SU-DHL-6 (cell line): ENCODE measurements around the gene QPCTL.
A peak's percentile ranks its signal among the peaks of the same experiment; 100 is the strongest.

ENCODE experiments used
- H2AFZ ChIP-seq: fragments of 200-600 bp; sonication (generic); 2 replicates; pipeline ENCODE4 v1.6.1; 2014; ENCODE audit warnings: low read depth, mild to moderate bottlenecking, moderate library complexity, mixed read lengths, antibody characterized with exemption, low read length; ENCODE audit not compliant: severe bottlenecking
- H3F3A ChIP-seq: fragments of 200-600 bp; shearing (Covaris generic); 2 replicates; pipeline ENCODE4 v1.6.0; 2016; ENCODE audit warnings: antibody characterized with exemption, mild to moderate bottlenecking; ENCODE audit not compliant: insufficient read depth
- H3K27ac ChIP-seq: fragments of 200-600 bp; sonication (generic); 2 replicates; pipeline ENCODE4 v1.5.1; 2016; ENCODE audit warnings: low read depth, mild to moderate bottlenecking, low read length, moderate library complexity, mixed read lengths
- H3K27me3 ChIP-seq: fragments of 200-600 bp; sonication (generic), shearing (Covaris generic); 2 replicates; pipeline ENCODE4 v1.6.0; 2014; ENCODE audit warnings: mild to moderate bottlenecking, low read length
- H3K36me3 ChIP-seq: fragments of 200-600 bp; sonication (generic); 2 replicates; pipeline ENCODE4 v1.6.1; 2014; ENCODE audit warnings: mild to moderate bottlenecking, low read length, mixed read lengths
- H3K4me2 ChIP-seq: fragments of 300-600, 200-600 bp; shearing (Covaris generic), sonication (generic); 2 replicates; pipeline ENCODE4 v1.6.0; 2014; ENCODE audit warnings: low read length, low read depth, mild to moderate bottlenecking; ENCODE audit not compliant: poor library complexity, severe bottlenecking
- H3K4me3 ChIP-seq: fragments of 200-600 bp; sonication (generic); 2 replicates; pipeline ENCODE4 v1.5.1; 2014; ENCODE audit warnings: antibody characterized with exemption, low read length, mild to moderate bottlenecking, mixed read lengths; ENCODE audit not compliant: insufficient read depth, poor library complexity, severe bottlenecking
- H3K79me2 ChIP-seq: fragments of 200-600 bp; sonication (generic); 2 replicates; pipeline ENCODE4 v1.6.1; 2014; ENCODE audit warnings: mild to moderate bottlenecking, low read length, moderate library complexity; ENCODE audit not compliant: insufficient read depth
- H3K9ac ChIP-seq: fragments of 200-600 bp; sonication (generic); 2 replicates; pipeline ENCODE4 v1.7.0; 2014; ENCODE audit warnings: mild to moderate bottlenecking, low read length
- H3K9me2 ChIP-seq: fragments of 200-600 bp; sonication (generic); replicated peaks from 2 replicates; pipeline ENCODE4 v1.6.1; 2014; ENCODE audit warnings: low read length; ENCODE audit not compliant: insufficient read depth
- H3K9me3 ChIP-seq: fragments of 200-600 bp; sonication (generic); 2 replicates; pipeline ENCODE4 v1.6.1; 2014; ENCODE audit warnings: low read length, mixed read lengths; ENCODE audit not compliant: insufficient read depth
- H4K20me1 ChIP-seq: fragments of 200-600 bp; sonication (generic); 2 replicates; pipeline ENCODE4 v1.6.1; 2014; ENCODE audit warnings: low read depth, mild to moderate bottlenecking, antibody characterized with exemption, low read length, moderate library complexity, mixed read lengths
- CTCF ChIP-seq: fragments of 200-600 bp; sonication (generic); IDR thresholded peaks from one replicate; pipeline ENCODE4 v1.5.1; 2017; ENCODE audit warnings: antibody characterized with exemption, mild to moderate bottlenecking, low read length, moderate library complexity; ENCODE audit not compliant: insufficient read depth, poor library complexity, severe bottlenecking
- EZH2phosphoT487 ChIP-seq: fragments of 200-600 bp; sonication (generic), shearing (Covaris generic); conservative IDR thresholded peaks from 2 replicates; pipeline ENCODE4 v1.6.1; 2018; ENCODE audit warnings: mild to moderate bottlenecking, antibody characterized with exemption, low read length, moderate library complexity, mixed read lengths

QPCTL gene

GRCh38 chr19:45677351-45678230 lies 14.9 kb upstream of the QPCTL start:
- H3K27ac ChIP-seq, result no peak overlapping the region
- peak overlapping the region; percentile 50 for H3K4me2 ChIP-seq
- no peak overlapping the region for H2AFZ ChIP-seq
- TF ChIP-seq EZH2phosphoT487 (no peak), CTCF (no peak)
- no peaks in the 10 kb centered on the region for H4K20me1 ChIP-seq
- H3K4me3 ChIP-seq, result no peak overlapping the region
- peaks cover 3% of the 10 kb centered on the region; the same call in 1 of the 2 replicates for H3F3A ChIP-seq
- 0 out of 2 replicates have a peak overlapping the region, but pooled peaks have one; percentile 15 for H3K9ac ChIP-seq
- no peaks in the 10 kb centered on the region for H3K79me2 ChIP-seq
- H3K36me3 ChIP-seq, result no peaks in the 10 kb centered on the region
- H3K9me3 ChIP-seq, result no peaks in the 10 kb centered on the region
- no peaks in the 10 kb centered on the region for H3K27me3 ChIP-seq
- H3K9me2 ChIP-seq, result no peaks in the 10 kb centered on the region

GRCh38 chr19:45681391-45682015 lies 11.0 kb upstream of the QPCTL start:
- no peak for TF ChIP-seq EZH2phosphoT487
- TF ChIP-seq CTCF, result peak; percentile 93
- H3K27ac ChIP-seq, result no peak overlapping the region
- no peak overlapping the region for H3K4me3 ChIP-seq

GRCh38 chr19:45682117-45682516 lies 10.3 kb upstream of the QPCTL start:
- Histone ChIP-seq H3K9ac (peak overlapping the region; percentile 48; the same call in 1 of the 2 replicates), H3K36me3 (no peaks in the 10 kb centered on the region), H3K27ac (no peak overlapping the region), H3K79me2 (no peaks in the 10 kb centered on the region), H3K9me3 (no peaks in the 10 kb centered on the region), H2AFZ (peak overlapping the region; percentile 96), H3K27me3 (no peaks in the 10 kb centered on the region), H3F3A (peaks cover 7% of the 10 kb centered on the region; the same call in 1 of the 2 replicates), H3K9me2 (no peaks in the 10 kb centered on the region), H3K4me3 (no peak overlapping the region), H4K20me1 (no peaks in the 10 kb centered on the region), H3K4me2 (peak overlapping the region; percentile 64)
- TF ChIP-seq CTCF, result no peak
- no peak for TF ChIP-seq EZH2phosphoT487

More at GRCh38 chr19:45681391-45682015, 11.0 kb upstream of the QPCTL start:
- peak overlapping the region; percentile 48 for H3K9ac ChIP-seq
- no peaks in the 10 kb centered on the region for H3K79me2 ChIP-seq
- H3K4me2 ChIP-seq, result peak overlapping the region; percentile 64
- no peaks in the 10 kb centered on the region for H4K20me1 ChIP-seq
- H3K27me3 ChIP-seq, result no peaks in the 10 kb centered on the region
- peaks cover 7% of the 10 kb centered on the region; the same call in 1 of the 2 replicates for H3F3A ChIP-seq
- no peaks in the 10 kb centered on the region for H3K9me3 ChIP-seq
- no peaks in the 10 kb centered on the region for H3K9me2 ChIP-seq
- H3K36me3 ChIP-seq, result no peaks in the 10 kb centered on the region
- H2AFZ ChIP-seq, result peak overlapping the region; percentile 96
